ENCODE results near the gene TRIM16.

The TRIM16 gene

DNA sequence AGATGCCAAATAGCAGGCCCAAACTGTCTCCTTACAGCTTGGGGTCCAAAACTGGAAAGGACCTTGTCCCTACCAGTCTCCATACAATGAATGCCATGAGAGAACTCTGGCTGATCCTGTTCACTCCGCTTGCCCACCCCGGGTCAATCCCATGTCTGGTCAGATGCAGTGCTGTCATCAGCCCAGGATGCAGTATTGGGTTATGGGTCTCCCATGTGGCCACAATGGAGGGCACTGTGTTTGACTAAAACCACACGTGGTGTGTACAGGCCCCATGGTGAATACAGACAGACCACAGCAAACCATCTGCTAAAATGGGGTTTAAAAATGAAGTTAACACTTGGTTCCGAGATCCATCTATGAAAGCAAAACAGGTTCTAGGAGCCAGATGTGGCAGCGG, 20.4 kb downstream of the TRIM16 start:
- TF ChIP-seq, protein P1, sequence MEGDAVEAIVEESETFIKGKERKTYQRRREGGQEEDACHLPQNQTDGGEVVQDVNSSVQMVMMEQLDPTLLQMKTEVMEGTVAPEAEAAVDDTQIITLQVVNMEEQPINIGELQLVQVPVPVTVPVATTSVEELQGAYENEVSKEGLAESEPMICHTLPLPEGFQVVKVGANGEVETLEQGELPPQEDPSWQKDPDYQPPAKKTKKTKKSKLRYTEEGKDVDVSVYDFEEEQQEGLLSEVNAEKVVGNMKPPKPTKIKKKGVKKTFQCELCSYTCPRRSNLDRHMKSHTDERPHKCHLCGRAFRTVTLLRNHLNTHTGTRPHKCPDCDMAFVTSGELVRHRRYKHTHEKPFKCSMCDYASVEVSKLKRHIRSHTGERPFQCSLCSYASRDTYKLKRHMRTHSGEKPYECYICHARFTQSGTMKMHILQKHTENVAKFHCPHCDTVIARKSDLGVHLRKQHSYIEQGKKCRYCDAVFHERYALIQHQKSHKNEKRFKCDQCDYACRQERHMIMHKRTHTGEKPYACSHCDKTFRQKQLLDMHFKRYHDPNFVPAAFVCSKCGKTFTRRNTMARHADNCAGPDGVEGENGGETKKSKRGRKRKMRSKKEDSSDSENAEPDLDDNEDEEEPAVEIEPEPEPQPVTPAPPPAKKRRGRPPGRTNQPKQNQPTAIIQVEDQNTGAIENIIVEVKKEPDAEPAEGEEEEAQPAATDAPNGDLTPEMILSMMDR (IDR thresholded peaks at IDR 0.05; ENCODE audit: low read length, missing control alignments): no peak
- H3K4me3 ChIP-seq (replicated peaks; ENCODE audit: low read depth, low read length): no peak overlapping the region
- DNase-seq (ENCODE audit: low read depth): no peak

DNA sequence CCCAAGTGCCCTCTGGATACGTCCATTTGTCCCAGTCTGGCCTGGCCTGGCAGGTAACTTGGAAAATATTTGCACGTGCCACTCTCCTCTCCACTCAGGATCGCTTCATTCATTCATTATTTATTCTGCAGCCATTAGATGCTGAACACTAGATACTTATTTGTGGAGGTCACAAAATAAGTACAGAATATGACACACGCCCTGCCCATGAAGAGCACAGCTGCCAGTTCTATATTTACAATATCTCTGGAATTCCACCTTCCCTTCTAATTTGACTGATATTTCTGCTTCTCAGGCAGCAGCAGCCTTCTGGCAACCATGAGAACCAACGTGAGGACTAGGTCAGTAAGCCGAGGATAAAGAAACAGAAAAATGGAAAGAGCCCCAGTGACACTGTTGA, 20.9 kb downstream of the TRIM16 start:
- DNase-seq (ENCODE audit: low read depth): no peak
- TF ChIP-seq, protein P1 (IDR thresholded peaks at IDR 0.05; ENCODE audit: low read length, missing control alignments): no peak
- no peak overlapping the region for H3K4me3 ChIP-seq (replicated peaks; ENCODE audit: low read depth, low read length)

- no peak overlapping the region for H3K4me3 ChIP-seq (replicated peaks; ENCODE audit: low read depth, low read length)
- DNase-seq (ENCODE audit: low read depth): no peak
- TF ChIP-seq, protein P1 (IDR thresholded peaks at IDR 0.05; ENCODE audit: low read length, missing control alignments): no peak
Measured at GRCh38 chr17:15662681-15663080, 21.4 kb downstream of the TRIM16 start.

DNA sequence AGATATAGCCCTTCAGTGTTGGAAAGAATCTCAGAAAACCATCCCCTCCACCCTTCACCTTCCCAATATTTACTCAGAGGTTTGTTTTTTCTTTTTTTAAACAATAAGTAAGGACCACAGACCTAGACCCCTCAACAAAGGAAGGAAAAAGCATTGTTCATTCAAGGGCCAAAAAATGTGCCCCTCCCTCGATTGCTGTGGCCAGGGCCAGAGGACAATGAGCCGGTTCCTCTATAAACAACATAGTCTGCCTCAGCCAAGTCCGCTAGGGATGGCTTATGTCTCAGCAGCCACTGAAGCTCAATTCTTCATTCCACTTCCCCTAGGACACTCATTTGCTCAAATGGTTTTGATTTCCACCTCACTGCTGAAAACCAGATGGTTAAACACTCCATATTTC, 24.0 kb downstream of the TRIM16 start:
- TF ChIP-seq, protein P1 (IDR thresholded peaks at IDR 0.05; ENCODE audit: low read length, missing control alignments): no peak
- no peak for DNase-seq (ENCODE audit: low read depth)
- H3K4me3 ChIP-seq (replicated peaks; ENCODE audit: low read depth, low read length): no peak overlapping the region

DNA sequence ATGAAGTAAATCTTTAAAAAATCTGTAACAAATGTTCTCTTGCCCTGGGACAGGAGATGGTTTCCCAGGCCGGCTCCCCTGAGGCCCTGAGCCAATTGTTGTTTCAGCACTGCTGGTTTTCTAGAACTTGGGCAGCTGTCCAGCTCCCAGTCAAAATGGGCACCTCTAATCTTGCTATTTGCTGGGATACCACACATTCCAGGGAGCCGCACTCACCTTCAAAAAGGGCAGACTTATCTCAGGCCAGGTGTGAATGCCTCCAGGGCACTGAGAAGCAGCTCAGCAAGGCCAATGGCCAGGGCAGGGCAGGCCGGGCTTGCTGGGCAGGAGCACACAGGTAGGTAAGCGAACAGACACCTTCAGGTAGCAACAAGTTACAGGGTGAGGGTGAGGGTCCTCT, 24.4 kb downstream of the TRIM16 start:
- H3K4me3 ChIP-seq (replicated peaks; ENCODE audit: low read depth, low read length): no peak overlapping the region
- peak; percentile 47 for DNase-seq (ENCODE audit: low read depth)
- TF ChIP-seq, protein P1 (IDR thresholded peaks at IDR 0.05; ENCODE audit: low read length, missing control alignments): no peak

- DNase-seq (ENCODE audit: low read depth): no peak
- no peak overlapping the region for H3K4me3 ChIP-seq (replicated peaks; ENCODE audit: low read depth, low read length)
- TF ChIP-seq, protein P1 (IDR thresholded peaks at IDR 0.05; ENCODE audit: low read length, missing control alignments): no peak
Measured at GRCh38 chr17:15659236-15659635, 24.9 kb downstream of the TRIM16 start.

DNA sequence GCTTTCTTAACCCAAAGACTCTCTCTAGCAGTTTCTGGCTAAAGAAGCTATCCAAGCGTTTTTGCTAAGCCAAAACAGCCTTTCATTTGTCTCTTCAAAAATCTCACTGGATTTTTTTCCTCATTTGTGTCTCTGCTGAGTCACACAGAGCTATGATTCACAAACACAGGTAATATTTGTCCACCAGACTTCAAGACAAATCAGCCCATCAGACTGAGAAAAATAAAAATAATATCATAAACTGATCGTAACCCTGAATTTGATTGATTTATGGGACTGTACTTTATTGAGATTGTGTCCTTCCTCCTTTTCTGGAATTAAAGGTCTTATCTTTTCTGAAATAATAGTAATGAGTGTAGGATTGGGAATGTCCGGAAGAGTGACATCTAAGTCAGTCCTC, 25.8 kb downstream of the TRIM16 start:
- TF ChIP-seq, protein P1 (IDR thresholded peaks at IDR 0.05; ENCODE audit: low read length, missing control alignments): no peak
- DNase-seq (ENCODE audit: low read depth): no peak
- H3K4me3 ChIP-seq (replicated peaks; ENCODE audit: low read depth, low read length): no peak overlapping the region
